Gastrocnemius medialis (tissue), 4 donors: ENCODE measurements around the gene ANKRD29. TPM values are rescaled to one million over a fixed set of nuclear protein-coding genes. Genes with fewer than 3 reads are reported as not detected.
A peak's percentile ranks its signal among the peaks of the same experiment; 100 is the strongest.

Experiments used
- ATAC-seq, 2 donors: fragments of 150-250 bp; one replicate each; pipeline ENCODE4 v1.9.1; 2016
- DNase-seq, 2 donors: peaks; one replicate each; pipeline ENCODE4 v3.0.0-alpha.2; 2019
- H3K27ac ChIP-seq, 4 donors: fragments of 200-600 bp; sonication (generic); 1 replicate in 1 of 4; 2 replicates in 3 of 4; pipeline ENCODE4 v1.5.1; 2016 to 2018; ENCODE audit warnings: mild to moderate bottlenecking in 2 of 4, moderate library complexity in 1 of 4
- H3K27me3 ChIP-seq, 3 donors: fragments of 200-600 bp; sonication (generic) in 2 of 3; 1 replicate in 1 of 3; 2 replicates in 2 of 3; pipeline versions ENCODE4 v1.5.1 to v1.6.0; 2016 to 2019; ENCODE audit warnings: mild to moderate bottlenecking in 1 of 3, moderate library complexity in 1 of 3
- H3K36me3 ChIP-seq, 2 donors: fragments of 200-600 bp; sonication (generic) in 1 of 2; one replicate each; pipeline ENCODE4 v1.5.1; 2017 to 2018
- H3K4me1 ChIP-seq, 2 donors: fragments of 200-600 bp; sonication (generic) in 1 of 2; one replicate each; pipeline ENCODE4 v1.5.1; 2016 to 2017; ENCODE audit warnings: mild to moderate bottlenecking in 2 of 2
- H3K4me3 ChIP-seq, 4 donors: fragments of 200-600 bp; sonication (generic) in 3 of 4; 1 replicate in 1 of 4; 2 replicates in 3 of 4; pipeline ENCODE4 v1.5.1; 2016 to 2019; ENCODE audit warnings: mild to moderate bottlenecking in 2 of 4
- H3K9me3 ChIP-seq, 3 donors: fragments of 200-600 bp; sonication (generic) in 2 of 3; 1 replicate in 1 of 3; 2 replicates in 2 of 3; pipeline ENCODE4 v1.5.1; 2016 to 2019
- CTCF ChIP-seq, 5 experiments: fragments of 450-650 bp in 3 of 5; fragments of 200-600 bp in 2 of 5; sonication (generic) in 2 of 5; IDR thresholded peaks in 4 of 5; conservative IDR thresholded peaks in 1 of 5; 1 replicate in 4 of 5; 2 replicates in 1 of 5; pipeline ENCODE4 v1.5.1; 2016 to 2019; ENCODE audit warnings: antibody characterized with exemption in 5 of 5, mild to moderate bottlenecking in 3 of 5, moderate library complexity in 3 of 5
- POLR2A ChIP-seq, 2 donors: fragments of 450-650 bp; IDR thresholded peaks; one replicate each; pipeline ENCODE4 v1.6.1; 2017; ENCODE audit warnings: antibody characterized with exemption in 2 of 2, mild to moderate bottlenecking in 2 of 2, moderate library complexity in 2 of 2
- in situ Hi-C, 4 donors: fragments of 200-750 bp; cut with MboI; loops; one replicate each; pipeline versions ENCODE4 v1.15.0 to v1.8.0; 2017; ENCODE audit warnings: low sequenced_read_pairs in 4 of 4
- intact Hi-C: fragments of 100-400 bp; cut with DNase I; formaldehyde crosslinking; loops from one replicate; pipeline ENCODE4 v1.15.1; 2023; ENCODE audit warnings: low total_unique reads
- total RNA-seq, 4 donors: library from RNA; depleted of rRNA; stranded (reverse); fragments of >200 nt; gene quantifications; one replicate each; pipeline versions ENCODE4 v1.1.0 to v1.2.3, GENCODE V29; 2016

ANKRD29 gene
- total RNA-seq, 4 donors from 2014 or later: 0.93 to 2.8 (median 1.6) TPM

- no peak overlapping the region for H3K4me3 ChIP-seq
- H3K36me3 ChIP-seq: no peaks in the 10 kb centered on the region
- H3K27me3 ChIP-seq: no peaks in the 10 kb centered on the region
- H3K4me1 ChIP-seq: no peaks in the 10 kb centered on the region
- ATAC-seq (peak in 1 of 2 donors; percentile 50), DNase-seq (no peak)
- intact Hi-C loops (loop anchor here (1.0 kb wide), 1 partner anchor 81 kb away; no protein-coding TSS in a partner anchor), in situ Hi-C loops (loop anchor here in 1 of 4 donors (10.0 kb wide), 1 partner anchor 79 kb away; no protein-coding TSS in a partner anchor)
- H3K27ac ChIP-seq: no peak overlapping the region
- no peaks in the 10 kb centered on the region for H3K9me3 ChIP-seq
- TF ChIP-seq POLR2A (IDR thresholded peaks at IDR 0.05) (no peak), CTCF (IDR thresholded peaks at IDR 0.05 in 4 of 5, conservative IDR thresholded peaks at IDR 0.05 in 1 of 5) (peak; percentile 18 to 60 (median 44))
Observed at GRCh38 chr18:23703057-23703986, 40.6 kb upstream of the ANKRD29 start.

GRCh38 chr18:23702606-23703005 lies 39.9 kb upstream of the ANKRD29 start:
- no peak for TF ChIP-seq POLR2A (IDR thresholded peaks at IDR 0.05)
- no peak for TF ChIP-seq CTCF (IDR thresholded peaks at IDR 0.05 in 4 of 5, conservative IDR thresholded peaks at IDR 0.05 in 1 of 5)
- Histone ChIP-seq H3K9me3 (no peaks in the 10 kb centered on the region), H3K4me3 (no peak overlapping the region), H3K27me3 (no peaks in the 10 kb centered on the region), H3K4me1 (no peaks in the 10 kb centered on the region), H3K36me3 (no peaks in the 10 kb centered on the region), H3K27ac (no peak overlapping the region)
- no peak for ATAC-seq
- DNase-seq: no peak
- intact Hi-C loops: loop anchor here (1.0 kb wide), 1 partner anchor 80 kb away; no protein-coding TSS in a partner anchor
- in situ Hi-C loops: loop anchor here in 1 of 4 donors (10.0 kb wide), 1 partner anchor 78 kb away; no protein-coding TSS in a partner anchor

- Histone ChIP-seq H3K36me3 (no peaks in the 10 kb centered on the region), H3K27ac (no peak overlapping the region), H3K27me3 (no peaks in the 10 kb centered on the region), H3K4me3 (no peak overlapping the region), H3K9me3 (no peaks in the 10 kb centered on the region), H3K4me1 (no peaks in the 10 kb centered on the region)
- intact Hi-C loops: no loop called here
- DNase-seq (no peak), ATAC-seq (no peak)
- in situ Hi-C loops: loop anchor here in 1 of 4 donors (10.0 kb wide), 1 partner anchor 77 kb away; no protein-coding TSS in a partner anchor
- TF ChIP-seq CTCF (IDR thresholded peaks at IDR 0.05 in 4 of 5, conservative IDR thresholded peaks at IDR 0.05 in 1 of 5): no peak
- TF ChIP-seq POLR2A (IDR thresholded peaks at IDR 0.05): no peak
Observed at GRCh38 chr18:23701544-23702064, 38.9 kb upstream of the ANKRD29 start.

- Histone ChIP-seq H3K27me3 (no peaks in the 10 kb centered on the region), H3K9me3 (no peaks in the 10 kb centered on the region), H3K36me3 (no peaks in the 10 kb centered on the region), H3K4me1 (no peaks in the 10 kb centered on the region), H3K4me3 (no peak overlapping the region), H3K27ac (no peak overlapping the region)
- DNase-seq: no peak
- TF ChIP-seq POLR2A (IDR thresholded peaks at IDR 0.05): no peak
- no peak for ATAC-seq
- intact Hi-C loops (no loop called here), in situ Hi-C loops (loop anchor here in 1 of 4 donors (10.0 kb wide), 1 partner anchor 76 kb away; no protein-coding TSS in a partner anchor)
Observed at GRCh38 chr18:23701017-23701416, 38.3 kb upstream of the ANKRD29 start.
